NCI-H226 (cell line): ENCODE measurements around the gene RPS14.
"Not testable (repeated sequence)": the region's sequence is repeated elsewhere in the genome, so short reads cannot be mapped to it uniquely, and the experiment has no call there.

Experiments used
- DNase-seq: peaks from one replicate; pipeline ENCODE4 v3.0.0-alpha.2; 2015

The RPS14 gene

GRCh38 chr5:150479416-150479815 lies 29.9 kb upstream of the RPS14 start:
- no peak for DNase-seq

- DNase-seq = not testable (repeated sequence)
Measured at GRCh38 chr5:150476568-150476967, 27.0 kb upstream of the RPS14 start.

GRCh38 chr5:150473673-150474358 lies 24.3 kb upstream of the RPS14 start:
- DNase-seq = peak; percentile 93

- peak; percentile 99 for DNase-seq
Measured at GRCh38 chr5:150469718-150470469, 20.4 kb upstream of the RPS14 start.

- DNase-seq = no peak
Measured at GRCh38 chr5:150468206-150468605, 18.7 kb upstream of the RPS14 start.

GRCh38 chr5:150465927-150466326 lies 16.4 kb upstream of the RPS14 start:
- DNase-seq = no peak

GRCh38 chr5:150464554-150465012 lies 15.0 kb upstream of the RPS14 start:
- DNase-seq = no peak

GRCh38 chr5:150461231-150461630 lies 11.7 kb upstream of the RPS14 start:
- no peak for DNase-seq

- DNase-seq = no peak
Measured at GRCh38 chr5:150460781-150461180, 11.2 kb upstream of the RPS14 start.

- peak; percentile 65 for DNase-seq
Measured at GRCh38 chr5:150458802-150459557, 9.4 kb upstream of the RPS14 start.

- DNase-seq = no peak
Measured at GRCh38 chr5:150457562-150458240, 8.2 kb upstream of the RPS14 start.

GRCh38 chr5:150457121-150457520 lies 7.6 kb upstream of the RPS14 start:
- DNase-seq = no peak

GRCh38 chr5:150454492-150455229 lies 5.1 kb upstream of the RPS14 start:
- no peak for DNase-seq

- not testable (repeated sequence) for DNase-seq
Measured at GRCh38 chr5:150454027-150454426, 4.5 kb upstream of the RPS14 start.

- DNase-seq = no peak
Measured at GRCh38 chr5:150452914-150453313, 3.4 kb upstream of the RPS14 start.

GRCh38 chr5:150451594-150451993 lies 2.1 kb upstream of the RPS14 start:
- no peak for DNase-seq

GRCh38 chr5:150448952-150449516 lies 505 bp downstream of the RPS14 start:
- DNase-seq = no peak

GRCh38 chr5:150448334-150448733 lies 1.2 kb downstream of the RPS14 start:
- DNase-seq = no peak

GRCh38 chr5:150447188-150447587 lies 2.4 kb downstream of the RPS14 start:
- no peak for DNase-seq

- no peak for DNase-seq
Measured at GRCh38 chr5:150446583-150446982, 3.0 kb downstream of the RPS14 start.

GRCh38 chr5:150446088-150446487 lies 3.5 kb downstream of the RPS14 start:
- no peak for DNase-seq

- no peak for DNase-seq
Measured at GRCh38 chr5:150444770-150445169, 4.8 kb downstream of the RPS14 start.
